Mucosa of descending colon (tissue), 3 donors: Measurements from ENCODE around the gene KLF12. TPM values are rescaled to one million over a fixed set of nuclear protein-coding genes. Genes with fewer than 3 reads are reported as not detected.

ENCODE experiments used
- ATAC-seq: fragments of 200-7000 bp; cut with Tn5 transposase; one replicate; pipeline ENCODE4 v1.9.1; 2020; ENCODE audit warnings: mild to moderate bottlenecking, moderate library complexity
- DNase-seq, 3 donors: peaks; one replicate each; pipeline ENCODE4 v3.0.0-alpha.2; 2020
- H3K36me3 ChIP-seq: fragments of 200-600 bp; one replicate; pipeline ENCODE4 v1.8.0; 2021; ENCODE audit warnings: low read depth, mild to moderate bottlenecking
- H3K4me1 ChIP-seq: fragments of 200-600 bp; one replicate; pipeline ENCODE4 v1.8.0; 2021; ENCODE audit warnings: low read depth, mild to moderate bottlenecking
- H3K4me3 ChIP-seq: fragments of 200-600 bp; one replicate; pipeline ENCODE4 v1.8.0; 2021; ENCODE audit warnings: mild to moderate bottlenecking
- H3K9me3 ChIP-seq: fragments of 200-600 bp; one replicate; pipeline ENCODE4 v1.8.0; 2021; ENCODE audit warnings: mild to moderate bottlenecking
- intact Hi-C, 2 donors: fragments of 100-400 bp; cut with DNase I in 1 of 2; cut with micrococcal nuclease in 1 of 2; formaldehyde crosslinking; loops; one replicate each; pipeline versions ENCODE4 v1.11.0 to v1.11.1; 2022; cut with DNase I, micrococcal nuclease
- total RNA-seq, 3 donors: library from RNA; stranded (reverse); fragmentation: NEBNext Ultra II Directional in 2 of 3; extraction: Animal tissue kit (Norgen Biotek cat#: 25700) in 2 of 3; gene quantifications; one replicate each; pipeline versions ENCODE4 v1.2.1 to v1.2.4, GENCODE V29; 2021 to 2023
- TF ChIP-seq, protein P1 (sequence below): fragments of 200-600 bp; IDR thresholded peaks from one replicate; pipeline ENCODE4 v1.8.0; 2022; ENCODE audit warnings: antibody characterized with exemption, mild to moderate bottlenecking
- donor health status: DM: no; HTN: no; CAD: no; lungs with moderate emphysema.
- donor health status: DM: no; HTN: no; CAD: no.
- donor health status: DM: no; HTN: yes; CAD: no.

Gene KLF12
- total RNA-seq, 3 donors from 2014 or later, result 7.4 to 14.1 (median 10.5) TPM

- Histone ChIP-seq H3K4me1 (no peaks in the 10 kb centered on the region), H3K36me3 (no peaks in the 10 kb centered on the region), H3K9me3 (no peaks in the 10 kb centered on the region), H3K4me3 (no peak overlapping the region)
- DNase-seq (no peak), ATAC-seq (no peak)
- TF ChIP-seq, protein P1, sequence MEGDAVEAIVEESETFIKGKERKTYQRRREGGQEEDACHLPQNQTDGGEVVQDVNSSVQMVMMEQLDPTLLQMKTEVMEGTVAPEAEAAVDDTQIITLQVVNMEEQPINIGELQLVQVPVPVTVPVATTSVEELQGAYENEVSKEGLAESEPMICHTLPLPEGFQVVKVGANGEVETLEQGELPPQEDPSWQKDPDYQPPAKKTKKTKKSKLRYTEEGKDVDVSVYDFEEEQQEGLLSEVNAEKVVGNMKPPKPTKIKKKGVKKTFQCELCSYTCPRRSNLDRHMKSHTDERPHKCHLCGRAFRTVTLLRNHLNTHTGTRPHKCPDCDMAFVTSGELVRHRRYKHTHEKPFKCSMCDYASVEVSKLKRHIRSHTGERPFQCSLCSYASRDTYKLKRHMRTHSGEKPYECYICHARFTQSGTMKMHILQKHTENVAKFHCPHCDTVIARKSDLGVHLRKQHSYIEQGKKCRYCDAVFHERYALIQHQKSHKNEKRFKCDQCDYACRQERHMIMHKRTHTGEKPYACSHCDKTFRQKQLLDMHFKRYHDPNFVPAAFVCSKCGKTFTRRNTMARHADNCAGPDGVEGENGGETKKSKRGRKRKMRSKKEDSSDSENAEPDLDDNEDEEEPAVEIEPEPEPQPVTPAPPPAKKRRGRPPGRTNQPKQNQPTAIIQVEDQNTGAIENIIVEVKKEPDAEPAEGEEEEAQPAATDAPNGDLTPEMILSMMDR, result no peak
- intact Hi-C loops, result no loop called here
These were observed 24.6 kb upstream of the KLF12 start for GRCh38 chr13:74158571-74159352.

- H3K9me3 ChIP-seq, result no peaks in the 10 kb centered on the region
- TF ChIP-seq, protein P1, result no peak
- no peaks in the 10 kb centered on the region for H3K36me3 ChIP-seq
- intact Hi-C loops, result no loop called here
- DNase-seq, result peak in 1 of 3 donors; percentile 27
- H3K4me3 ChIP-seq, result no peak overlapping the region
- ATAC-seq, result no peak
- no peaks in the 10 kb centered on the region for H3K4me1 ChIP-seq
These were observed 23.8 kb upstream of the KLF12 start for GRCh38 chr13:74158028-74158427.

- no peak overlapping the region for H3K4me3 ChIP-seq
- intact Hi-C loops, result no loop called here
- no peaks in the 10 kb centered on the region for H3K4me1 ChIP-seq
- TF ChIP-seq, protein P1, result no peak
- H3K36me3 ChIP-seq, result no peaks in the 10 kb centered on the region
- DNase-seq, result no peak
- no peaks in the 10 kb centered on the region for H3K9me3 ChIP-seq
- no peak for ATAC-seq
These were observed 20.8 kb upstream of the KLF12 start for GRCh38 chr13:74154981-74155380.

- DNase-seq (no peak), ATAC-seq (no peak)
- H3K4me1 ChIP-seq, result no peaks in the 10 kb centered on the region
- intact Hi-C loops, result no loop called here
- H3K4me3 ChIP-seq, result no peak overlapping the region
- TF ChIP-seq, protein P1, result no peak
- no peaks in the 10 kb centered on the region for H3K9me3 ChIP-seq
- H3K36me3 ChIP-seq, result no peaks in the 10 kb centered on the region
These were observed 19.1 kb upstream of the KLF12 start for GRCh38 chr13:74153316-74153715.

DNA sequence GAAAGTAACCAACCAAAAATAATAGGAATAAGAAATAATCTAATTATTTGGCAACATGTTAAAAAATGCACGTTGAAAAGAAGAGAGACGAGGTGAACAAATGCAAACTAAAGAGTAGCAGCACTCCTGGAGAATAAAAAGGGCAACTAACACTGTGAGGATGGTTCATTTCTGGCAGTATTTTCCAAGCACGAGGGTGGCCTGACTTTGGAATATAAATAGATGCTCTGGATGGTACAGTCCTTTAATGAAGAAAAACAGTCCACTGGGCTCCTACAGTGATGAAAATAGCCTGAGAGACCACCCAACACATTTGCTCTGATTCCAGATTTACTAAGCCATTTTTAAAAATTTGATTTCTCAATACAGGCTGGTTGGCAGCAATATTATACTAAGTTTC is 17.7 kb upstream of the KLF12 start:
- H3K36me3 ChIP-seq, result no peaks in the 10 kb centered on the region
- ATAC-seq, result no peak
- intact Hi-C loops, result no loop called here

More for the DNA sequence above, 17.7 kb upstream of the KLF12 start:
- Histone ChIP-seq H3K4me3 (no peak overlapping the region), H3K9me3 (no peaks in the 10 kb centered on the region), H3K4me1 (no peaks in the 10 kb centered on the region)
- TF ChIP-seq, protein P1, result no peak
- DNase-seq, result no peak
